Left lung (tissue), 10 donors: ENCODE data around the gene IPP. TPM values are rescaled to one million over a fixed set of nuclear protein-coding genes. Genes with fewer than 3 reads are reported as not detected.

Source experiments
- ATAC-seq: fragments of 200-7000 bp; cut with Tn5 transposase; one replicate; pipeline ENCODE4 v1.9.1; 2020; ENCODE audit warnings: moderate library complexity
- DNase-seq, 4 donors: peaks; one replicate each; pipeline ENCODE4 v3.0.0-alpha.2; 2013 to 2020
- H3K27ac ChIP-seq, 2 donors: fragments of 200-600 bp; sonication (generic) in 1 of 2; one replicate each; pipeline versions ENCODE4 v1.5.0 to v1.8.0; 2020 to 2021
- H3K27me3 ChIP-seq, 2 donors: fragments of 200-600 bp; sonication (generic) in 1 of 2; one replicate each; pipeline versions ENCODE4 v1.5.0 to v1.8.0; 2020 to 2021
- H3K36me3 ChIP-seq, 2 donors: fragments of 200-600 bp; sonication (generic) in 1 of 2; one replicate each; pipeline versions ENCODE4 v1.5.0 to v1.8.0; 2020 to 2021
- H3K4me1 ChIP-seq, 2 donors: fragments of 200-600 bp; one replicate each; pipeline ENCODE4 v1.8.0; 2021
- H3K4me3 ChIP-seq, 2 donors: fragments of 200-600 bp; sonication (generic) in 1 of 2; one replicate each; pipeline versions ENCODE4 v1.5.0 to v1.8.0; 2020 to 2021; ENCODE audit warnings: mild to moderate bottlenecking in 1 of 2
- H3K9me3 ChIP-seq, 2 donors: fragments of 200-600 bp; sonication (generic) in 1 of 2; one replicate each; pipeline versions ENCODE4 v1.5.0 to v1.8.0; 2020 to 2021
- CTCF ChIP-seq, 2 donors: fragments of 200-600 bp; sonication (generic) in 1 of 2; IDR thresholded peaks; one replicate each; pipeline versions ENCODE4 v1.5.0 to v1.8.0; 2021; ENCODE audit warnings: antibody characterized with exemption in 2 of 2
- intact Hi-C, 2 donors: fragments of 100-400 bp; cut with DNase I; formaldehyde crosslinking; loops; one replicate each; pipeline versions ENCODE4 v1.11.2 to v1.14.2; 2022
- polyA plus RNA-seq, 6 donors: library from polyadenylated mRNA; unstranded; fragments of 120-200 nt; gene quantifications; one replicate each; pipeline ENCODE4 v1.2.1, GENCODE V29; 2013; ENCODE audit not compliant: insufficient read length in 6 of 6
- total RNA-seq, 2 donors: library from RNA; stranded (reverse); fragmentation: NEBNext Ultra II Directional; extraction: Animal tissue kit (Norgen Biotek cat#: 25700); gene quantifications; one replicate each; pipeline ENCODE4 v1.2.1, GENCODE V29; 2021
- donor health status: DM: no; HTN: yes; CAD: no.
- donor health status: DM: no; HTN: no; CAD: no.

Gene IPP
- total and polyA plus RNA-seq, 8 donors = 13.0 to 23.4 (median 22.4) TPM

- peaks cover 0 to 89% of the 10 kb centered on the region in 2 donors for H3K36me3 ChIP-seq
- no peaks in the 10 kb centered on the region for H3K27me3 ChIP-seq
- no peak for ATAC-seq
- no peak overlapping the region for H3K4me3 ChIP-seq
- no peak for TF ChIP-seq CTCF (IDR thresholded peaks at IDR 0.05)
- intact Hi-C loops = no loop called here
- no peak for DNase-seq
- H3K9me3 ChIP-seq = no peaks in the 10 kb centered on the region
- H3K27ac ChIP-seq = no peak overlapping the region
- H3K4me1 ChIP-seq = no peaks in the 10 kb centered on the region
Measured at GRCh38 chr1:45656573-45657226, 93.8 kb downstream of the IPP start.

- intact Hi-C loops = no loop called here
Measured at GRCh38 chr1:45654540-45655280, 95.7 kb downstream of the IPP start.

More at GRCh38 chr1:45654540-45655280, 95.7 kb downstream of the IPP start:
- TF ChIP-seq CTCF (IDR thresholded peaks at IDR 0.05) = no peak
- no peak for DNase-seq
- Histone ChIP-seq H3K9me3 (no peaks in the 10 kb centered on the region), H3K27me3 (no peaks in the 10 kb centered on the region), H3K27ac (no peak overlapping the region), H3K36me3 (peaks cover 0 to 93% of the 10 kb centered on the region in 2 donors), H3K4me3 (no peak overlapping the region), H3K4me1 (no peaks in the 10 kb centered on the region)
- no peak for ATAC-seq

Other genes starting within 250 kb of the IPP start
- gene PRDX1, start 228.8 kb downstream of the IPP start, total RNA-seq = 100 to 1,000 TPM; 427 to 579 TPM
- gene PRDX1, start 228.8 kb downstream of the IPP start, polyA plus RNA-seq = 100 to 1,000 TPM; 190 to 270 (median 229) TPM
- gene AKR1A1, start 199.8 kb downstream of the IPP start, total RNA-seq = 100 to 1,000 TPM; 183 to 258 TPM
- 100 to 1,000 TPM; 134 to 161 (median 144) TPM for gene AKR1A1, start 199.8 kb downstream of the IPP start, polyA plus RNA-seq
- 10 to 100 TPM; 57.6 to 71.6 TPM for gene NASP, start 166.6 kb downstream of the IPP start, total RNA-seq
- gene NASP, start 166.6 kb downstream of the IPP start, polyA plus RNA-seq = 100 to 1,000 TPM; 309 to 407 (median 355) TPM
- gene CCDC17, start 126.6 kb downstream of the IPP start, total RNA-seq = 10 to 100 TPM in 1 of 2 donors, under 1 TPM in 1; 0.70 to 16.2 TPM
- gene CCDC17, start 126.6 kb downstream of the IPP start, polyA plus RNA-seq = 1 to 10 TPM; 1.4 to 8.2 (median 6.1) TPM
- 100 to 1,000 TPM in 1 of 2 donors, 10 to 100 TPM in 1; 94.9 to 113 TPM for gene GPBP1L1, start 64.1 kb downstream of the IPP start, total RNA-seq
- 100 to 1,000 TPM; 104 to 132 (median 111) TPM for gene GPBP1L1, start 64.1 kb downstream of the IPP start, polyA plus RNA-seq
- gene TMEM69, start 62.5 kb downstream of the IPP start, total RNA-seq = 10 to 100 TPM; 17.6 to 19.9 TPM
- gene TMEM69, start 62.5 kb downstream of the IPP start, polyA plus RNA-seq = 10 to 100 TPM; 40.5 to 57.0 (median 45.4) TPM
- gene MAST2, start 53.0 kb upstream of the IPP start, total RNA-seq = 10 to 100 TPM; 27.3 to 29.9 TPM
- 10 to 100 TPM; 58.1 to 74.4 (median 66.2) TPM for gene MAST2, start 53.0 kb upstream of the IPP start, polyA plus RNA-seq